IPS-11a (cell line): Measurements from ENCODE around the gene SUPT5H.
A peak's percentile ranks its signal among the peaks of the same experiment; 100 is the strongest.

Experiments used
- H3K4me3 ChIP-seq: one replicate; pipeline ENCODE4 v1.5.1; 2013; ENCODE audit warnings: low read depth, low read length, control low read depth

SUPT5H gene

GRCh38 chr19:39494661-39495060, 49.3 kb downstream of the SUPT5H start:
- no peak overlapping the region for H3K4me3 ChIP-seq

- no peak overlapping the region for H3K4me3 ChIP-seq
These were observed 50.7 kb downstream of the SUPT5H start for GRCh38 chr19:39496063-39496462.

DNA sequence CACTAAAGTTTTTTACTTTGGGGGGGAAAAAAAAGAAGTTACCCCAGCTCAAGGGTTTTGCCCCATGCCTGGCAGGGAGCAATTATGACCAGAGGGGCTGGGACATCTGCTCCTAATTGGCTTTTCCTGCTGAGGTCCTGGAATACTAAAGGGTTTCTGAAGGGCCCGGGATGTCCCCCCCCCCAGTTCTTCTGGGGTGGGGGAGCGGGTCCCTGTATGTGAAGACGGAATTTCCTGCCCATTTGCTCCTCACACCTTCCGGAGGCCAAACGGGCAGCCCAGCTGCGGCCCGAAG, 52.3 kb downstream of the SUPT5H start:
- peak overlapping the region; percentile 9 for H3K4me3 ChIP-seq

DNA sequence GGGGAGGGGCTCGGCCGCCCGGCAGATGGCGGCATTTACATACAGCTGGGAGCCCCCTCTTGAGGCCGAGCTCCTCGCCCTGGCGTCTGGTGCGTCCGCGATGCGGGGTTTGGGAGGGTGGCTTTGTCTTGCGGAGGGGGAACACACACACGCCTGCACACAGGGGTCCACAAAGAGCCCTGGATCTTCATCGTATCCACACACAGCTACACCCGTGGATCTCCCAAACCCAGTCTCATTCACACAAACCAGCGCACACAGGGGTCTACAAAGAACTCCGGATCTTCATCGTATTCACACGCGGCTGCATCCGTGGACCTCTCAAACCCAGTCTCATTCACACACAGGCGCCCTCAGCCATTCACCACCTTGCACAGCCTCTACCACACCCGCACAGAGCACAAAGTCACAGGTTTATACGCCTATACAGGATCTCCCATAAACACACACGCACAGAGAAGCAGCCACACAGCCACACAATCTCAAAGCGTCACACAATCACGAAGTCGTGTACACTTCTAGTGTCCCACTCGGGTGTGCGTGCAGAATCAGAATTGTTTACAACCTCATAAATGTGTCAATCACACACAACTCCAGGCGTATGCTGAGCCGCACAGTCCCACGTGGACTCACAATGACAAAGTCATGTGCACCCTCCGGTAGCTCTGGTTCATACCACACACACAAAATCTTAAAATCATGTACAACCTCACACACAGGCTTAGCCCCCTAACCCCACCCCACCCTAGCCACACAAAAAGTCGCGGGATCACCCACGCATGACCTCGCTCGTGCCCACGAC, 52.8 kb downstream of the SUPT5H start:
- H3K4me3 ChIP-seq, result peak overlapping the region; percentile 9

- H3K4me3 ChIP-seq, result peak within 1 kb of the TSS; percentile 57
These were observed 53.6 kb downstream of the SUPT5H start, which contains the start of gene DLL3 for GRCh38 chr19:39498798-39499642. Gene DLL3, plus strand, starts transcription at chr19:39498947. Its CDS starts 28 bp downstream, at chr19:39498975.

DNA sequence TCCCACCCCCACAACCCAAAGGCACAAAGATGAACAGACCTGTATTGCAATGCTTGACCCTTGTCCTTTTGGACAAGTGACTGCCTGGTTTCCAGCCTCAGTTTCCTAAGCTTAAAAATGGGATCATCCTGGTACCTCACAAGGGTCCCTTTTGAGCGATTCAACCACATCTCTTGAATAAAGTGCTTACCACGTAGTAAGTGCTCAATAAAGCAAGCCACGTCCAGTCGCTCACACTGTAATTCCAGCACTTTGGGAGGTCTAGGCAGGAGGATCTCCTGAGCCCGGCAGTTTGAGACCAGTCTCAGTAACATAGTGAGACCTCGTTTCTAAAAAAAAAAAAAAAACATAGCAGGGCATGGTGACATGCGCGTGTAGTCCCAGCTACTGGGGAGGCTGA, 54.5 kb downstream of the SUPT5H start:
- H3K4me3 ChIP-seq, result no peak overlapping the region

DNA sequence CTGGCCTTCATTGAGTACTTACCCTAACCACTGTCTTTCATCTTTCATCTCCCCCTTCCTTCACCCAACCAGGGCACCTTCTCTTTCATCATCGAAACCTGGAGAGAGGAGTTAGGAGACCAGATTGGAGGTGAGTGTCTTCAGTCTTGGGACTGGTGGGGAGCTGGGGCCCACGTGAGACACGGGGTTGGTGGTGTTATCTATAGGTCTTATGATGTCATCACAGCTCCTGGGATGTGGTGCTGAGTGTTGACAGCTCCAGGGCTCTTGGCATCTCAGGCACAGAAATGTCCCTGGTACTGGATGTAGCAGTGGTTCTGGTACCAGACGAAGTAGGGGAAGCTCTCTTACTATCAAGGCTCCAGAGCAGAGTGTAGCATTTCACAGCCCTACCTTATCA, 55.2 kb downstream of the SUPT5H start:
- H3K4me3 ChIP-seq, result no peak overlapping the region

- no peak overlapping the region for H3K4me3 ChIP-seq
These were observed 56.0 kb downstream of the SUPT5H start for GRCh38 chr19:39501340-39501739.

DNA sequence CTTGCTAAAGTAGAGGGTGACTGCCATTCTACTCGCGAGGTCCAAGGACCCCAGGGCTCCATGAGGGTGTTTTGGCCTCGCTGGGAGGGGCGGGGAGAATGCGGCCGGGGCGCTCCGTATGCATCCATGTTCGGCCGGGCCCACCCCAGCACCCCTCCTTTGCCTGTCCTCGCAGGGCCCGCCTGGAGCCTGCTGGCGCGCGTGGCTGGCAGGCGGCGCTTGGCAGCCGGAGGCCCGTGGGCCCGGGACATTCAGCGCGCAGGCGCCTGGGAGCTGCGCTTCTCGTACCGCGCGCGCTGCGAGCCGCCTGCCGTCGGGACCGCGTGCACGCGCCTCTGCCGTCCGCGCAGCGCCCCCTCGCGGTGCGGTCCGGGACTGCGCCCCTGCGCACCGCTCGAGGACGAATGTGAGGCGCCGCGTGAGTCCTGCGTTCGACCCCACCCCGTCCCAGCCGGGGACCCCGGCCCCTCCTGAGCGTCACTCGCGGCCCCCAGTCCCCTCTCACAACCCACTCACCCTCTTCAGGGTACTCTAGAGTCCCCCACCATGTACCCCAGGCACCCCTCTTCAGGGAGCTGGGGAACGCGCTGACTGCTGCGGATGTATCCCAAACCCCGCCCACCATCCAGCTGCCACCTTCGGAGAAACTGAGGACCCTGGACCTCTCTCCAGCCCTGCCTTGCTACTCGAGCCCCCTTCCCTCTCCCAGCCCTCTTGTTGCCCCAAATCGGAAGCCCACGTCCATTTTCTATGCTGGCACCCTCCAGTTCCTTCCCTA, 57.4 kb downstream of the SUPT5H start:
- H3K4me3 ChIP-seq, result no peak overlapping the region

DNA sequence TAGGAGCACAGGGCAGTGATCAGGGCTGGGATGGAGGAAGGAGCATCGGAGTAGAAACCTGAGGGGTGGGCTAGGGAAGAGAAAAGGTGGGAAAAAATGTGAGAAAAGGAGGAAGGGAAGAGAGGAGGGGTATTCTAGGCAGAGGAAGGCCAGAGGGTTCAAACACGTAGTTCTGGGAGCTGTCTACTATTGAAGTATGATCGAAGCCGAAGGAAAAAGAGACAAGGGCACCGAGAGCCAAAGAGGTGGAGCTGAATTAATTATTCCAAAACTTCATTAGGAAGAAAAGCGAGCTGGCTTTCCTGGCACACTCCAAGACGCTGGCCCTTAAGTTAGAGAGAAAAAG, 61.2 kb downstream of the SUPT5H start:
- no peak overlapping the region for H3K4me3 ChIP-seq

GRCh38 chr19:39506944-39507714, 61.7 kb downstream of the SUPT5H start:
- H3K4me3 ChIP-seq, result peak overlapping the region; percentile 62

GRCh38 chr19:39507715-39508364, 62.5 kb downstream of the SUPT5H start:
- H3K4me3 ChIP-seq, result peak overlapping the region; percentile 62

- H3K4me3 ChIP-seq, result no peak overlapping the region
These were observed 63.2 kb downstream of the SUPT5H start for GRCh38 chr19:39508629-39509028.

- H3K4me3 ChIP-seq, result no peak overlapping the region
These were observed 63.9 kb downstream of the SUPT5H start for GRCh38 chr19:39509233-39509632.

DNA sequence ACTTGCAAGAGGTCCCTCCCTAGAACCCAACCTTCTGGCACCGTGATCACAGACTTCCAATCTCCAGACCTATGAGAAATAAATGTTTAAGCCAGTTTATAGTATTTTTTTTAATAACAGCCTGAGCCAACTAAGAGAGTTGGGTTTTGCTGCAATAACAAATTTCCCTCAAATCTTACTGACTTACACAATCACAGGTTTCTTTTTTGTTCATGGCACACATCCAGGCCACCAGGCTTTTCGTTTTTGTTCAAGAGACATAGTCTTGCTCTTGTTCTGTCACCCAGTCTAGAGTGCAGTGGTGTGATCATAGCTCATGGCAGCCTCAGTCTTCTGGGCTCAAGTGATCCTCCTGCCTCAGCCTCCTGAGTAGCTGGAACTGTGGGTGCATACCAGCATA, 67.6 kb downstream of the SUPT5H start:
- no peak overlapping the region for H3K4me3 ChIP-seq

DNA sequence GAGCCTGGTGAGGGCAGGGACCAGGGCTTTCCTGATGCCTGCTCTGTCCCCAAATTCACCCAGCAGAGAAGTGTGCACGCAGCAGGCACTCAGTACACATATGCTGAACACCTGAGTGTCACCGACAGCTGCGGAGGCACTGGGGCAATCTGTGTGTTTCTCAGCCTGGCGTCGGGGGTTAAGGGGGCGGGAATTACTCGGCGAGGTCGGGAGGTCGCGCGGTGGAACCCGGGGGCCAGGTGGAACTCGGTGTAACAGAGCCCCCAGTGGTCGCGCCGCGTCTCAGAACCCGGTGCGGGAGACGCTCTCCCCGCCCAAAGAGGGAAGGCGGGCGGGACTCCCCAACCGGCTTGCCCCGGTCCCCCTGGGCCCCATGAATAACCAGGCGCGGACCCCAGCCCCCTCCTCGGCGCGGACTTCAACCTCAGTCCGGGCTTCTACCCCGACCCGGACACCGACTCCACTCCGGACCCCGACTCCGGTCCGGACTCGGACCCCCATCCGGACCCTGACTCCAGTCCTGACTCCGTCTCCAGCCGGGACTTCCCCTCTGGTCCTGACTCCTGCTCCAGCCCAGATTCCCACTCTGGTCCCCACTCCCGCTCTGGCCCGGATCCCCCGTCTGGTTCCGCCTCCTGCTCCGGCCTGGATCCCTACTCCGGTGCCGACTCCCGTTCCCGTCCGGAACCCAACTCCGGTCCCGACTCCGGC, 69.6 kb downstream of the SUPT5H start, which contains the start of gene SELENOV:
Gene SELENOV, plus strand, starts transcription at position 300 of the 711 bp plus-strand sequence. Its CDS starts 74 bp downstream, at position 374.
- peak within 1 kb of the TSS; percentile 82 for H3K4me3 ChIP-seq

DNA sequence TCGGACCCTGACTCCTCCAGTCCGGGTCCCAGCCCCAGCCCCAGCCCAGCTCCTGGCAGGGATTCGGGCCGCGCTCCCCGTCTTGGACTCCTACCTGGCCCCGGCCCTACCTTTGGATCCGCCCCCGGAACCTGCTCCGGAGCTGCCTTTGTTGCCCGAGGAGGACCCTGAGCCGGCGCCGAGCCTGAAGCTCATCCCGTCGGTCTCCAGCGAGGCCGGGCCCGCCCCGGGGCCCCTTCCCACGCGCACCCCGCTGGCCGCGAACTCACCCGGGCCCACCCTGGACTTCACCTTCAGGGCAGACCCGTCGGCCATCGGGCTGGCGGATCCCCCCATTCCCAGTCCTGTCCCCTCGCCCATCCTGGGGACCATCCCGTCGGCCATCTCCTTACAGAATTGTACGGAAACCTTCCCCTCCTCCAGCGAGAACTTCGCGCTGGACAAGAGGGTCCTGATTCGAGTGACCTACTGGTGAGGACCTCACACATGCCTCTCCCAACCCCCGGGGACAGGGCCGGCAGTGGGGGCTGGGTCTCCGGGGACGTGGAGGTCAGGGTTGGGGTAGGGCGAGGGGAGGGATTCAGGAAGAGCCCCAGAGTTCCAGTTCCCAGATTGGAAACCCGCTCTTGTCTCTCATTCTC, 70.3 kb downstream of the SUPT5H start:
- peak overlapping the region; percentile 82 for H3K4me3 ChIP-seq

- H3K4me3 ChIP-seq, result peak overlapping the region; percentile 82
These were observed 70.9 kb downstream of the SUPT5H start for GRCh38 chr19:39516270-39516669.

DNA sequence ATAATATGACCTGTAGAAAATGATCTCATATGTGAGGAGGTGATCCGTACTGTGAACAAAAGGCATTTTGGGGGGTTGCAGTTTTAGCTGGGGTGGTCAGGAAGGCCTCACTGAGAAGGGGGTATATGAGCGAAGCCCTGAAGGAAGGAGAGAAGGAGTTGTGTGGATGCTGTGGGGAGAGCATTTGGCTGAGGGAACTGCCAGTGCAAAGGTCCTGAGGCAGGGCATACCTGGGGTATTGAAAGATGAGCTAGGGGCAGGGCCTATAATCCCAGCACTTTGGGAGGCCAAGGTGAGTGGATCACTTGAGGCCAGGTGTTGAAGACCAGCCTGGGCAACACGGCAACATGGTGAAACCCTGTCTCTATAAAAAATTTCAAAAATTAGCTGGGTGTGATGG, 72.0 kb downstream of the SUPT5H start:
- H3K4me3 ChIP-seq, result no peak overlapping the region
